Measurements from ENCODE around the gene SLCO3A1.

SLCO3A1 gene

DNA sequence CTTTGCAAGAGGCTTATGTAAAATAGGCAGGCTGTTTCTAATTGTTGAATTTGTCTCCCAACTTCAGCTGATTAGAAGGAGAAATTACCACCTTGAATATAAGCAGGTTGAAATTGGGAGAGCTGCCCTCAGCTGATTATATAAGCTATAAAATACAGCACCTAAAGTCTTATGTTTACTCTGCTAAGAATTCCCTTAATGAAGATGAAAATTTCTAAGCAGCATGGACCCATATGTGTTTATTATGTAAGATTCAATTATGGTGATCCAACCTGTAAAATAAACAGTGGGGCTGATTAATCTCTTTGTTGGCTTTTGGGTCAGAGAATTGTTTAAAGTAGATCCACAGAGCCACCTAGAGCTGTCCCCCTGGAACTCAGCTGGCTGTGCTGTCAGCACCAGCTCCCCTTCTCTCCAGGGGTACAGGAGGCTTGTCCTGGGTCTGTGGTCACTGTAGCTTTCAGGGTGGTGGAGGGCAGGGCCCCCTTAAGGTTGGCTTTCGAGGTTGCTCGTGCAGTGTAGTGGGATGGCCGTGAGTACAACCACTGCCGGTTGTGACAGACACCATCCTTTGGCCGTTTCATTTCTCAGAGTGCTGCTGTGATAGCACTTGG lies 9.5 kb downstream of the SLCO3A1 start:
- no peak for DNase-seq

DNA sequence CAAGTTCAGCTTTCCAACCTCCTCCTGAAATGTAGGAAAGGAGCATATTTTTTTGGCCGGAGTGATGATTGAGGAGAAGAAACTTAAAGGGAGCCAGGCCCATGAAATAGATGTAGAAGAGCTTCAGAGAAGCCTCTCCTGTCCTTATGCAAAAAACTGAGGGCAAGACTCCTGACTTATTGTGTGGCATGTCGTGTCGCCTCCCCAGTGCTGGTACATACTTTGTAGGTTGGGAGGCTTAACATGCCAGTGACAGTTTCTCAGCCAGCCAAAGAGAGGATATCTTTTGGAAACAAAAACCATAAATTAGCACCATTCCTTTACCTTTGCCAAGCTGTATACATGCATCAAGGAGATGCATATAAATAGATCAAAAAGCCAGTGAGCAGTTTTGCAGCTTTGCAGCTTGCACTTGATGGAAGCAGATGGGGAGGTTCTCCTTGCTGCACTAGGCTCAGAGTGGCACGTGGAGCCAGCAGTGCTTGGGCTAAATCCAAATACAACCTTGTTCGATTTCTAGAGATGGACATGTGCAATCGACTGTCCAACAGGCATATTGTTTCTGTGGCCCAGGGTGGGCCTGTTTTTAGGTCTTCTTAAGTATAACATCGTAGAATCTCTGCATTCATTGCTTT lies 10.2 kb downstream of the SLCO3A1 start:
- no peak for DNase-seq

DNA sequence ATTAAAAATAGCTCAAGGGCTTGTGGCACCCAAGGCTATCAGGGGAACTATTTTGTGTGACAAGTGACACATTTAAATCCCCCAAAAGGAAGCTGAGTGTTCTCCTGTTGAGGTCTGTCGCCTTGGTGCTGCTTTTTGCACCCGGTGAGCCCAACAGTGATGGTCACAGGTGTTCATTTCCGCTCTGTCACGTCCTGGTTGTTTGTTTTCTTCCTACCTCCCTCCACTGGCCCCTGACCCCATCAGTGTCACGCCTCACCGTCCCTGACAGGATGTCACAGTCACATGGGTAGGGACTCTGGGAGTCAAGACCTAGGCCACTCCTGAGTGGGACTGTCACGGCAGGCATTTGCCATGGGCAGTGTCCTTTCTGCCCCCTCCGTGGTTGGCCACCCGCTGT lies 11.2 kb downstream of the SLCO3A1 start:
- DNase-seq: no peak

DNA sequence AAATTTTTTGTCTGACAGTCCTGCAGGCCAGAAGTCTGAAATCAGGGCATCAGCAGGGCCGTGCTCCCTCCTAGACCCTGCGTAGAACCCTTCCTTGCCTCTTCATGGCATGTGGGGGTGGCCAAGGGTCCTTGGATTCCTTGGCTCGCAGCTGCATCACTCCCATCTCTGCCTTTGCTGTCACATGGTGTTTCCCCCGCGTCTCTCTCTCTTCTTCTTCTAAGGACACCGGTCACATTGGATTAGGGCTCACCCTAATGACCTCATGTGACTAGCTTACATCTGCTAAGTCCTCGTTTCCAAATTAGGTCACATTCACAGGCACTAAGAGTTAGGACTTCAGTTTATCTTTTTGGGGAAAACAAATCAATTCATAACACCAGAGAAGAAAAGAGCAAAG lies 12.0 kb downstream of the SLCO3A1 start:
- DNase-seq: no peak

DNA sequence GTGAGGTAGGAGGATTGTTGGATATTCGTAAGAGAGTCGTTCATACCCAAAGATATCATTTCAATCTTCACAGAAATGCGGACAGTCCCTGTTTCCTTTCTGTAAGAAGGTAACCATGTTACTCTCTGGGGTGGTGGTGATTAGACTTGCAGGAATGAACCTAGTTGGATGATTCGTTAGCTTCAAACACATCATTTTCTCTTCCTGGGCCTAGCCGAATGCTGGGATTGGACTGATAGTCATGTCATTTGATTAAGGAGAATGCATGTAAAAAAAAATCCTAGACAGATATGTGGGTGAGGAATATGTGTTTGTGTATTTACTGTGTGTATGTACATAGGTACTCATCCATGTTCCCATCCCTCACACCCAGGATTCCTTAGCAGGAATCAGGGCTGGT lies 12.4 kb downstream of the SLCO3A1 start:
- DNase-seq: no peak

DNA sequence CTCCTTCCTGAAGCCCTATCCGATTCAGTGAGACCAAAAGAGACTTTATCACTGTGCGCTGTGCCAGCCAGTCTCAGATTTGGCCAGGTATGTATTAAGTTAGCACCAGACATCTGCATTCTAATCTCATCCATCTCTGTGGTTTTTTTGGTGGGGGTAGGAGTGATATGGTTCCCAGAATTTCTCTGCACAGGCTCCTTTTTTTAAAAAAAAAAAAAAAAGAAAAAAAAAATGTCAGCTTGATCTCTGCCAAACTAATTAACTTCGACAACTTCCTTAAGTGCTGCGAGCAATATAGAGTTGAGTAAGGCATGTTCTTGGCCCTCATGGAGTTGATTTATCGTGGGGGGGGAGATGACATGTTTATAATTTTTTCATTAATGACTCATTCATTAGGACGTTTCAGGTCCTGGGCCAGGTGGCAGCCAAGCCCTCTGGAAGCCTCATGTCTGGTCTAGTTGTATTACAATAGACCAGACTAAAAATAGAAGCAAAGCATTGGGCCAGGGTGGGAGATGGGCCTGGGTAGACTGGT lies 12.9 kb downstream of the SLCO3A1 start:
- no peak for DNase-seq

DNA sequence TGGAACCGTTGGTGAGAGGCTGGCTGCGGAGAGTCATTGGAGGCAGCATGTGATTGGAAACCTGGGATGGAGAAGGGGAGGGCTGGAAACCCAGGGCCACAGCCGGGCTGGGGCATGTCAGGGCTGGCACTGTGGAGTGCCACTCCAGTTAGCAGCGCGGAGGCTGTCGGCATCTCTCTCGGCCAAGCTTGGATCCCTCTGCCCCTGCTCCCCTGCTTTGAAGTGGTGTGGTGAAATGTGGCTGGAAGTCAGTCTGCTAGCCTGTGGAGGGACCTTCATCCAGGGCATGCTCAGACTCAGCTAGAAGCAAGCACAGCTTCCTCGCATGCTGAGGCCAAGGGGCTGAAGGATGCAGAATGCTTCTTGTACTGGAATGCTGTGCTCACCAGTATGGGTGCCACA lies 13.5 kb downstream of the SLCO3A1 start:
- peak; percentile 63 for DNase-seq

DNA sequence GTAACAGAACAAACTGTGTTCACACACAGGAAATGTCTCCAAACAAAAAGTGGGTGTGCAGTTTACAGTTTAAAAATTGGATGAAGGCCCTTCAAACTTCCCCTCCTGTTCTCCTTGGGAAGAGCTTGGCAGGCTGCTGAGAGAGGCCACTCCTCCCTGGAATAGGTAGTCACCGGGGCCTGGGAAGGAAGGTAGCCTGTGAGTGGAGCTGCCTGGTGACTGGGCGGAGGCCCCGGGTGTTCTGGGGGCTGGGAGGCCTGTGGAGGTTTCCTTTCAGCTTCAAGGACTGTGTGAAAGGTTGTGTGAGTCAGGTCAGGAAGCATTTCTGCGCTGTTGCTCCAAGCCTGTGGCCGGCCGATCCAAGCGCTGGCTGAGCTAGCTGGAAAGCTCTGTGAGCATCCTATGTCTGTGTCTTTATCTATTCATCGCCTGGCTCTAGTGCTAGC lies 14.1 kb downstream of the SLCO3A1 start:
- DNase-seq: no peak

DNA sequence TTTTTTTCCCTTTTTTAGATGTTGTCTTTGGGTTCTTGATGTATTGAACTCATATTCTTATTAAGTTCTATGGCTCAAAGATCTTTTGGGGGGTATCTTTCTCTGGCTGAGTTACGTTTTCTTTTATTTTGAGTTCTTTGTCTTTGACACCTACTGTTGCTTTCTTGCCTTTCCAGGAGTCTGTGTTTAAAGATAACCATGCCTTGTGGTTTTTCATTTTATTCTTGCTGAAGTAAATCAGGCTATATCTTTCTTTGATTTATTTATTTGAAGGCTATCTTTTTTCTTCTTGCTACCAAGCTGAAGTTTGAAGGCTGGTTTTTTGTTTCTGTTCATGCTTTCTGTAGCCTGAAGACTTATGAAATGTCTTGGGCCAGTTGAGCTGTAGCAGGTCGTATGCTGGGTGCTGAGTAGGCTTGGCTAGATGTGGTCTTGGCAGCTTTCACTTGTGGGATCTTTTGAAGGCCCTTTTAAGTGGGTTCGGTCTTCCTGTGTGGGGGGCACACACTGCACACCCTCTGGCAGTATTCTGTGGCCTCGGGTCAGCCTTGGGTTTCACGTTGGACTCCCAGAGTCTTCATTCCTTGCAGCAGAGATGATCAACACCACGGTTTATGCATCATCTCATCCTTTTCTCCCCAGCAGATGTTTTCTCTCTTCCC lies 17.5 kb downstream of the SLCO3A1 start:
- no peak for DNase-seq

DNA sequence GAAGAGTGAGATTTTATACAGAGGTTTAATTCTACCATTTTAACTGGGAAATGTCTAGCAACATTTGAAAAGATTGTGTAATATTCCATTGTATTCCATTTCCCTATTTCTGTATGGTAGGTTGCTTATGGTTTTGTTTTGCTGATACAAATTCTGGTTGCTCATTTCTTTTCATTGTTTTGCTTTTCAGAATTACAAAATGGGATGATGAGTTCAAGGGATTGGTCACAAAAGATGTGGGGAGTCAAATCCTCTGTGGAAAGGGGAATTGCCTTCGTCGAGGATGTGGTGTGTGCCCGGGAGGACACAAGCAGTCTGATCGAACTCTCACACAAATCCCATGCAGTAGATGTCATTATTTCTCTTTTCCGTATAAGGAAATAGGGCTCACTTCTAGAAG lies 18.3 kb downstream of the SLCO3A1 start:
- no peak for DNase-seq

DNA sequence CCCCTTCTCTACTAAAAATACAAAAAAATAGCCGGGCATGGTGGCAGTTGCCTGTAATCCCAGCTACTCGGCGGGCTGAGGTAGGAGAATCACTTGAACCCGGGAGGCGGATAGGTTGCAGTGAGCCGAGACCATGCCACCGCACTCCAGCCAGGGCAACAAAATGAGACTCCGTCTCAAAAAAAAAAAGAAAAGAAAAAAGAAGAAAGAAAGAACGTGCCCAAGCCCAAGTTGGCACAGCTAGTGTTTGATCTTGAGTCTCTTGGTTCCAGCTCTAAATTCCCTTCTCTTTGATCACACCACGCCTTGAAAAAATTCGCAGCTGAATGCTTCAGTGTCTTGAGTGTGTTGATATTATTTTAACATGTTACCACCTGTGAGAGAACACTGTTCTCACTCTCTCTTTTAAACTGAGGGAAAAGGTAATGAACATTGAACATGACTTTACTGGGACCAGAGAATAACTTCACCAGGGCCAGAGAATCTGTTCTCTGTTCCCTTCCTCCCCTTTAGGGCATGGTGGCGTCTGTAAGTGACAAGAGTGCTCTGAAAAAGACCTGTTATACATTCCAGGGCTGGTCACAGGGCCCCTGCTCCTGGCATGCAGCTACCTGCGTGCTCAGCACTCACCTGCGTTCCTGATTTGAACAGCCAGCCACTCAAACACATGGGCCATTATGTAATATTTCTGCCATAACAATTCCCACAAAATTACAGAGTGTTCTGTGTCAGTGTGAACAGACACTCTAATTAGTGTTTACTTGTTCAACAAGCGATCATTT lies 19.0 kb downstream of the SLCO3A1 start:
- no peak for DNase-seq

DNA sequence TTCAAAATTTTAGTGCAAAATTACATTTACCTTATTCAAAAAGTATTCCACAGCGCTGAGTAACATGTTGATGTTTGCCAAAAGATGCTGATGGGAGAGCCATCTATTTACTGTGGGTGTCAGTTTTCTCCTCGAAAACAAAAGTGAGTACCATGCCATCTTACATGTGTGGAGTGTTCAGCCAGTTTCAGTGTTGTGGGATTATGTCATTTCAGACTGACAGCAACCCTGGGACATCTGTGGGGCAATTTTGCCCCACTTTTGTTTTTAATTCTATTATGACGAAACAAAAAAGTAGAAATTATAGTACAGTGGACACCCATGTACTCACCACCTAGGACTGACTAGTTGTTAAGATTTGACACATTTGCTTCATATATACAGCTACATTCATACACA lies 19.6 kb downstream of the SLCO3A1 start:
- no peak for DNase-seq

DNA sequence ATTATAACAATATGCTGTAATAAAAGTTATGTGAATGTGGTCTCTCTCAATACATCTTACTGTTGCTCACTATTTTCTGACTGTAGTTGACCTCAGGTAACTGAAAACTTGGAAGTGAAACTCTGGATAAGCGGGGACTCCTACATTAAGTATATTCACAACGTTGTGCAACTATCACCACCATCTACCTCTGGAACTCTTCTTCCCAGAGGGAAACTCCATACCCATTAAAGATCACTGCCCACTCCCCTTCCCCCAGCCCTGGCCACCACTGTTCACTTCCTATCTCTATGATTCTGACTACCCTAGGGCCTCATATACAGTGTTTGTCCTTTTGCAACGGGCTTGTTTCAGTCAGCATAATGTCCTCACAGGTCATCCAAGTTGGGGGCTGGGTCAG lies 20.7 kb downstream of the SLCO3A1 start:
- DNase-seq: no peak

DNA sequence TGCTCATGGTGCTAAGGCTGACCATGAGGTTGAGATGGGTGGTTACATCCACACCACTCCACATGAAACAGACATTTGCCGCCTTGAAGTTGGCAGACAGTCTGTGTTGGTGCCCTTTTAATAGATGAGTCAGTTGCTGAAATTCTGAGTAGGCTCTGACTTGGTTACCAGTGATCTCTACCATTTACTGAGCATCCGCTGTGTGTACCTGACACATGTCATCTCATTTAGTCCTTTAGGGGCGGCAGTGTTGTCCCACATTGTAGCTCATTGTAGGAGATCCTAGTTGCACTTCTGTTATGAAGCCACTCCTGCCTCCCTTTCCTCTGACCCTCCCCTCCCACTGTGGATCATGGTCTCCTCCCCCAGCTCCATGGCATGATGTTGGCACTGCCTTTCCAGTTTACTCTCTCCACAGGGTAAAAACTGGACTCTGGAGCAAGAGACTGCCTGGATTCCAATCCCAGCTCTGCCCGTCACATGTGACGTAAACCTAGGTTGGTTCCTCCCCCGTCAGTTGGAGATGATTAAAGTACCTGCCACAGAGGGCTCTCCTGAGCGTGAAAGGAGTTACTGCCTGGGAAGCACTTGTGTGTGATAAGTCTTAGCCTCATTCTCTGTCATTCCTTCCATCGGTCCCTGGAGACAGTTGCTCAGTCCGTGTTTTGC lies 21.6 kb downstream of the SLCO3A1 start:
- DNase-seq: no peak

DNA sequence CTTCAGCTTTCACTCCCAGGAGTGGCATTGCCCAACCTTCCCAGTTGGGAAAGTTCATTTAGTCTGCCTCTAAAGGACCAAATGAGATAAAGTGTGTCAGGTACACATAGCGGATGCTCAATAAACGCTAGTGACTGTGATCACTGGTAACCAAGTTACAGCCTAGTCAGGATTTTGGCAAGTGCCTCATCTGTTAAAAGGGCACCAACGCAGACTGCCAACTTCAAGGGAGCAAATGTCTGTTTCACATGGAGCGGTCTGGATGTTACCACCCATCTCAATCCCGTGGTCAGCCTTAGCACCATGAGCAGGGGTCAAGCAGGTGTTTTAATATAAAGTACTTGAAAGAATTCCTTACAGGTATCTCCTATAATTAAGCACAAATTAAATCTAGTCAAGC lies 22.7 kb downstream of the SLCO3A1 start:
- DNase-seq: no peak

DNA sequence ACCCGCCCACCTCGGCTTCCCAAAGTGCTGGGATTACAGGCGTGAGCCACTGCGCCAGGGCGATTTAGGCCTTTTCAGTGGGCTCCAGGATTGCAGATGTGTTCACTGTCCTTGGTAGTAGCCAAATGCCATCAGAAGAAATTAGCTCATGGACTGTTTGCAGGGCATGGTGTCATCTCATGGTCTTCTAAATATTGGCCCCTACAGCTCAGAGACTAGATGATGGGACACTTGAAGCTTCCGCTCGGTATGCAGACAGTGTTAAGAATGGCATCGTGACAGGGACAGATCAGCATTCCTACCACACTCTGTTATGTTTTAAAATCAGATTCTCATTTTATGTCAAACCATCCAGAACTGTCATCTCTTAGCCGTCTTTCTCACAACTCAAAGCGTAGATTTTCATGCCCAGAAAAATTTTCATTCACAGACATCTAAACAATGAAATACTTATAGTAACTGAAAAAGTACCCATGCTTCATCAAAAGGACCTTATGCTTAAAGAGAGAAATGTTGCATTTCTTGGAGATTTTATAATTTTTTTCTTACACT lies 24.9 kb downstream of the SLCO3A1 start:
- DNase-seq: no peak

DNA sequence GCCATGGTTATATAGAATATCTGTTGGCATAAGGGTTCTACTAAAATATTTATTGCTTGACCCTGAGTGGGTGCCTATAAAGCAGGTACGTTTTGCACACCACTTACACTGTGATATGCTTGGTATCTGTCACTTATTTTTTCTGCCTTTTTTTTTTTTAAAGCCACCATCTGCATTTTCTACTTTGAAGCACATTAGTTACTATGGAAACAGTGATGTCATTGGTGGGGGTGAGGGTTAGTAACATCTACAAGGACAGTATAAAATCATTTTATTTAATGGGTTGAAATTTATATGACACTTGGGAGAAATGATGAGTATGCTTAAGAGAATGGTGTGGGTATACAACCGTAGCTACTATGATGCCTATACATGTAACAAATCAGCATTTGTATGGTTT lies 25.6 kb downstream of the SLCO3A1 start:
- DNase-seq: no peak

DNA sequence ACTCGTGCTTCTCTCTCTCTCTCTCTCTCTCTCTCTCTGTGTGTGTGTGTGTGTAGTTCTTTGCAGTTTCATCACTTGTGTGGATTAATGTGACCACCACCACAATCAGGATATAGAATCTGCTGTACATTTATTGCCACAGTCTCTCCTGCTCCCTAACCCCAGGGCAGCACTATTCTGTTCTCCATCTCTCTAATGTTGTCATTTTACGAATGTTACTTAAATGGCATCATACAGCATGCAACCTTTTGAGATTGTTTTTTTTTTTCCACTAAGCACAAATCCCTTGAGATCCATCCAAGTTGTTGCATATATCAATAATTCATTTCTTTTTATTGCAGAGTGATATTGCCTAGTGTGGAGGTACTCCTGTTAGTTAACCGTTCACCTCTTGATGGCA lies 26.9 kb downstream of the SLCO3A1 start:
- no peak for DNase-seq

DNA sequence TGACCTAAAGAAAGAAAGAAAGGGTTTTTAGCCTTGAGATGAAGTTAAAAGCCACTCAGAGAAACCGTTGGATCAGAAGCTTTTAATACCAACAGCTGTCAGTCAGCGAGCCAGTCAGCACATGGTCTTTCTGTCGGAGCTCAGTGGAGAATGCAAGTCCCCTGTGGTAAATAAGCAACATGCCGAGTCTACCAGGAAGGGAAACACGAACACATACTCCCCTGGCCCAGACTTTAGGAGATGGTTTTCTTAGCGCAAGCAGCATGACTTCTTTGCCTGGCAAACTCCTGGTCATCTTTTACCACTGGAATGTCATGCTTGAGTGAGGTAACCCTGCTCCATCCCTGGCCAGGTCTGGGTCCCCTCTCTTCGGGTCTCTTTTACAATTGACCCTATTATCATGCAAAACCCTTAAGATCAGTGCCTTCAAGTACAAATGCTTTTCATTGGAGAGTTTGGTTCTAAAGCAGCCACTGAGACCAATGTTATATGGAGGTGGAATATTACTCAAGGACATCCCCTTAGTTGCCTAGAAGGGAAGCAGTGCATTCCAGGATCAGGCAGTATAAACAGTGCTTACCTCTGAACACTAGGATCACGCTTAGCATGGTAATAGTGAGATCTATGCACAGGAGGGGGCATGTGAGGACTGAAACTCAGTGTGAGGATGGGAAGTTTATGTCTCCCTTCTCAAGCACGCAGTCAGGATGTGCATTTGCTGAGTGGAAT lies 28.2 kb downstream of the SLCO3A1 start:
- DNase-seq: no peak

DNA sequence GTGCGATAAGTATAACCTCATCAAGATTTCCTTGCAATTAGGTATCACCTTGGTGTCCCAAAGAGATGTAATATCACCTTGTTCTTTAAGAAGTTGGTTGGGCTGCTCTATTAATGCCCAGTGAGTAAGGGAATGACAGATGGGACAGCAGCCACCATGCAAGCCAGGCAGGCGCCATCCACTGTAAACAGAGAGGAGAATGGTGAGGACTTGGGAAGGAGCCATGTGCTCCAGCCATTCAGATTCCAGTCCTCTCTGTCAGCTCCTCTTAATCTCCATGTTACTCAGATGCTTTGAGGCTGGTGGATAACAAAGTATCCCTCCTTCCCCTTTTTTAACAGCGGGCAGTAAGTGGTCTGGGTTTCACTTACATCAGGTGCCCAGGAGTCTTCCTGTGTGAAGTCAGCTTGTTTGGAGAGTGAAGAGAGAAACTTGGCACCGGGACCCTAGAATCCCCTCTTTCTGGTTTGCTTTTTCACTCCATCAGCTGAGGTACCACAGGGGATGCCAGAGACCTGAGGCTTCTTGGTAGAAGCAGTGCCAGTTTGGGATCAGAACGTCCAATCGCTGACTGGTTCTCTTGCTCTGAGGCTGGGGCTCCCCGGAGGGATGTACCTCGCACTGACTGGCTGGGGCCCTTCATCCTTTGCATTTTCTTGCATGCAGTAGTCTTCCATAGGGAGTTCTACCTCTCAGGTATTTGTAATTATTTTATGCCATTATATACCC lies 29.5 kb downstream of the SLCO3A1 start:
- peak; percentile 71 for DNase-seq

DNA sequence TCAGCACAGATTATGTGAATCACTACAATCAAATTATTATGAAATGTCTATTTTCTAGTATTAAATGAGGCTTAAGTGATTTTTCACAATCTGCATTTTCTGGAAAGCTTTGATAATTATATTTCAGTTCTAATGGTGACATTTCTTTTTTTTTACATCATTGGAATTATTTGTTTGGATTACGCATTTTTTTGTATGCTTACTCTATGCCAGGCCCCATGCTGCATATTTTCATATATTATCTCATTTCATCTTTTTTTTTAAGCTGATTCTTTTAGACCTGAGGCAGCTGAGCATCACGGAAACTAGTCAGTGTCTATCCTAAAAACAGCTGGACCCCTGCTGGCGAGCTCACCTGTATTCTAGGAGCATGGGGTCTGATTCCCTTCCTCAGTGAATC lies 31.1 kb downstream of the SLCO3A1 start:
- no peak for DNase-seq

All from midbrain (tissue), 1 donor.